Fibroblast of pulmonary artery (primary cell): Measurements from ENCODE around the gene IGFBP4.

Experiments
- DNase-seq: peaks from one replicate; pipeline ENCODE4 v3.0.0-alpha.2; 2010; ENCODE audit warnings: low read depth
- H3K4me3 ChIP-seq: replicated peaks from 2 replicates; pipeline ENCODE4 v1.5.1; 2011; ENCODE audit warnings: low read depth, mild to moderate bottlenecking, control low read depth, low read length, moderate library complexity
- CTCF ChIP-seq: IDR thresholded peaks from 2 replicates; pipeline ENCODE4 v1.5.1; 2011; ENCODE audit warnings: mild to moderate bottlenecking, control low read depth, low read length, inconsistent platforms; ENCODE audit errors: missing control alignments

The IGFBP4 gene

GRCh38 chr17:40484973-40485530, 41.8 kb downstream of the IGFBP4 start:
- no peak for DNase-seq
- no peak for TF ChIP-seq CTCF
- H3K4me3 ChIP-seq: no peak overlapping the region

- peak overlapping the region; percentile 2 for H3K4me3 ChIP-seq
- peak; percentile 100 for DNase-seq
- no peak for TF ChIP-seq CTCF
Observed at GRCh38 chr17:40485851-40486521, 42.7 kb downstream of the IGFBP4 start.

- peak overlapping the region; percentile 2 for H3K4me3 ChIP-seq
- peak; percentile 95 for DNase-seq
- no peak for TF ChIP-seq CTCF
Observed at GRCh38 chr17:40486522-40487370, 43.5 kb downstream of the IGFBP4 start.

- DNase-seq: no peak
- no peak for TF ChIP-seq CTCF
- no peak overlapping the region for H3K4me3 ChIP-seq
Observed at GRCh38 chr17:40487371-40488020, 44.2 kb downstream of the IGFBP4 start.

- peak; percentile 78 for DNase-seq
- H3K4me3 ChIP-seq: no peak overlapping the region
- no peak for TF ChIP-seq CTCF
Observed at GRCh38 chr17:40490289-40490853, 47.1 kb downstream of the IGFBP4 start.

- no peak for DNase-seq
- TF ChIP-seq CTCF: no peak
- no peak overlapping the region for H3K4me3 ChIP-seq
Observed at GRCh38 chr17:40490982-40491381, 47.7 kb downstream of the IGFBP4 start.
